Measurements from ENCODE around the gene CDK6. TPM values are rescaled to one million over a fixed set of nuclear protein-coding genes. Genes with fewer than 3 reads are reported as not detected.

The CDK6 gene
- total and polyA plus RNA-seq, 2 of the 8 experiments (the other 6 are each of a cell fraction or from before 2014, with no cell fraction given): 5.9 to 18.9 TPM

DNA sequence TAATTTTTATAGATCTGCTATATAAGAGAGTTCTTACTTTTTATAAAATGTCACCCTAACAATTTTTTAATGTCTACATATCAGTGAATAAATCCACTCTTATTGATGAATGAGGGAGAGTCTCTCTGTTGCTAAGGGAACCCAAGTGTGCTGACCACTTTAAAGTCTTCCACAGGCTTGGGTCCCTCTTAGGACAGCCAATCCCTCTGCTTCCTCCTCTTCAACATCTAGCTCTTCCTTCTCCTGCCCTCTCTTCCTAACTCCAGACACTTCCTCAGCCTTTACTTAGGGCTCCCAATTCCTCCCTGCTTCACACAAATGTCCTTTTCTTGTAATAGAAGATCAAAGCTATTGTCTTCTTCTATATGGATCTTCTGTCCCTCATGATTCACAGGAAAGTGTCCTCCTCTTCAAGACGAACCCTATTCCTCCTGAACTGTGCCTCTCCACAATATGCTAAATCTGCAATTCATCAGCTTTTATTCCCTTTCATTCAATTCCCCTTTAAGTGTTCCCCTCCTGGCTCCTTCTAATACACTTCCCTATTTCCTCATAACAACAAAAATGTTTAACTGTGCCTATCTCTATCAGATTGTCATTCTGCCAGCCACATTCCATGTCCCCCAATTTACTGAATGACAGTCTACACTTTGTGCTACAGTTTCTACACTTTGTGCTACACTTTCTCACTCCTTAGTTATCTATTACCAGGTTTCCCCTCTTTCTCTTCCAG lies 37.7 kb downstream of the CDK6 start (continued):
- TF ChIP-seq, protein P1, sequence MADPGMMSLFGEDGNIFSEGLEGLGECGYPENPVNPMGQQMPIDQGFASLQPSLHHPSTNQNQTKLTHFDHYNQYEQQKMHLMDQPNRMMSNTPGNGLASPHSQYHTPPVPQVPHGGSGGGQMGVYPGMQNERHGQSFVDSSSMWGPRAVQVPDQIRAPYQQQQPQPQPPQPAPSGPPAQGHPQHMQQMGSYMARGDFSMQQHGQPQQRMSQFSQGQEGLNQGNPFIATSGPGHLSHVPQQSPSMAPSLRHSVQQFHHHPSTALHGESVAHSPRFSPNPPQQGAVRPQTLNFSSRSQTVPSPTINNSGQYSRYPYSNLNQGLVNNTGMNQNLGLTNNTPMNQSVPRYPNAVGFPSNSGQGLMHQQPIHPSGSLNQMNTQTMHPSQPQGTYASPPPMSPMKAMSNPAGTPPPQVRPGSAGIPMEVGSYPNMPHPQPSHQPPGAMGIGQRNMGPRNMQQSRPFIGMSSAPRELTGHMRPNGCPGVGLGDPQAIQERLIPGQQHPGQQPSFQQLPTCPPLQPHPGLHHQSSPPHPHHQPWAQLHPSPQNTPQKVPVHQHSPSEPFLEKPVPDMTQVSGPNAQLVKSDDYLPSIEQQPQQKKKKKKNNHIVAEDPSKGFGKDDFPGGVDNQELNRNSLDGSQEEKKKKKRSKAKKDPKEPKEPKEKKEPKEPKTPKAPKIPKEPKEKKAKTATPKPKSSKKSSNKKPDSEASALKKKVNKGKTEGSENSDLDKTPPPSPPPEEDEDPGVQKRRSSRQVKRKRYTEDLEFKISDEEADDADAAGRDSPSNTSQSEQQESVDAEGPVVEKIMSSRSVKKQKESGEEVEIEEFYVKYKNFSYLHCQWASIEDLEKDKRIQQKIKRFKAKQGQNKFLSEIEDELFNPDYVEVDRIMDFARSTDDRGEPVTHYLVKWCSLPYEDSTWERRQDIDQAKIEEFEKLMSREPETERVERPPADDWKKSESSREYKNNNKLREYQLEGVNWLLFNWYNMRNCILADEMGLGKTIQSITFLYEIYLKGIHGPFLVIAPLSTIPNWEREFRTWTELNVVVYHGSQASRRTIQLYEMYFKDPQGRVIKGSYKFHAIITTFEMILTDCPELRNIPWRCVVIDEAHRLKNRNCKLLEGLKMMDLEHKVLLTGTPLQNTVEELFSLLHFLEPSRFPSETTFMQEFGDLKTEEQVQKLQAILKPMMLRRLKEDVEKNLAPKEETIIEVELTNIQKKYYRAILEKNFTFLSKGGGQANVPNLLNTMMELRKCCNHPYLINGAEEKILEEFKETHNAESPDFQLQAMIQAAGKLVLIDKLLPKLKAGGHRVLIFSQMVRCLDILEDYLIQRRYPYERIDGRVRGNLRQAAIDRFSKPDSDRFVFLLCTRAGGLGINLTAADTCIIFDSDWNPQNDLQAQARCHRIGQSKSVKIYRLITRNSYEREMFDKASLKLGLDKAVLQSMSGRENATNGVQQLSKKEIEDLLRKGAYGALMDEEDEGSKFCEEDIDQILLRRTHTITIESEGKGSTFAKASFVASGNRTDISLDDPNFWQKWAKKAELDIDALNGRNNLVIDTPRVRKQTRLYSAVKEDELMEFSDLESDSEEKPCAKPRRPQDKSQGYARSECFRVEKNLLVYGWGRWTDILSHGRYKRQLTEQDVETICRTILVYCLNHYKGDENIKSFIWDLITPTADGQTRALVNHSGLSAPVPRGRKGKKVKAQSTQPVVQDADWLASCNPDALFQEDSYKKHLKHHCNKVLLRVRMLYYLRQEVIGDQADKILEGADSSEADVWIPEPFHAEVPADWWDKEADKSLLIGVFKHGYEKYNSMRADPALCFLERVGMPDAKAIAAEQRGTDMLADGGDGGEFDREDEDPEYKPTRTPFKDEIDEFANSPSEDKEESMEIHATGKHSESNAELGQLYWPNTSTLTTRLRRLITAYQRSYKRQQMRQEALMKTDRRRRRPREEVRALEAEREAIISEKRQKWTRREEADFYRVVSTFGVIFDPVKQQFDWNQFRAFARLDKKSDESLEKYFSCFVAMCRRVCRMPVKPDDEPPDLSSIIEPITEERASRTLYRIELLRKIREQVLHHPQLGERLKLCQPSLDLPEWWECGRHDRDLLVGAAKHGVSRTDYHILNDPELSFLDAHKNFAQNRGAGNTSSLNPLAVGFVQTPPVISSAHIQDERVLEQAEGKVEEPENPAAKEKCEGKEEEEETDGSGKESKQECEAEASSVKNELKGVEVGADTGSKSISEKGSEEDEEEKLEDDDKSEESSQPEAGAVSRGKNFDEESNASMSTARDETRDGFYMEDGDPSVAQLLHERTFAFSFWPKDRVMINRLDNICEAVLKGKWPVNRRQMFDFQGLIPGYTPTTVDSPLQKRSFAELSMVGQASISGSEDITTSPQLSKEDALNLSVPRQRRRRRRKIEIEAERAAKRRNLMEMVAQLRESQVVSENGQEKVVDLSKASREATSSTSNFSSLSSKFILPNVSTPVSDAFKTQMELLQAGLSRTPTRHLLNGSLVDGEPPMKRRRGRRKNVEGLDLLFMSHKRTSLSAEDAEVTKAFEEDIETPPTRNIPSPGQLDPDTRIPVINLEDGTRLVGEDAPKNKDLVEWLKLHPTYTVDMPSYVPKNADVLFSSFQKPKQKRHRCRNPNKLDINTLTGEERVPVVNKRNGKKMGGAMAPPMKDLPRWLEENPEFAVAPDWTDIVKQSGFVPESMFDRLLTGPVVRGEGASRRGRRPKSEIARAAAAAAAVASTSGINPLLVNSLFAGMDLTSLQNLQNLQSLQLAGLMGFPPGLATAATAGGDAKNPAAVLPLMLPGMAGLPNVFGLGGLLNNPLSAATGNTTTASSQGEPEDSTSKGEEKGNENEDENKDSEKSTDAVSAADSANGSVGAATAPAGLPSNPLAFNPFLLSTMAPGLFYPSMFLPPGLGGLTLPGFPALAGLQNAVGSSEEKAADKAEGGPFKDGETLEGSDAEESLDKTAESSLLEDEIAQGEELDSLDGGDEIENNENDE (IDR thresholded peaks at IDR 0.05; ENCODE audit: insufficient replicate concordance, low read length): no peak
- TF ChIP-seq EZH2 (IDR thresholded peaks at IDR 0.05; ENCODE audit: low read depth, low read length, severe bottlenecking): no peak
- TF ChIP-seq TBP (IDR thresholded peaks at IDR 0.05; ENCODE audit: low read depth, low read length): no peak
- TF ChIP-seq EP300 (IDR thresholded peaks at IDR 0.05; ENCODE audit: borderline replicate concordance in 1 of 2, low read depth in 2 of 2, low read length in 2 of 2): no peak
- TF ChIP-seq TAF7 (optimal IDR thresholded peaks at IDR 0.05; ENCODE audit: borderline replicate concordance, low read depth, low read length): no peak
- TF ChIP-seq ASH2L (IDR thresholded peaks at IDR 0.05; ENCODE audit: low read length): no peak
- no peak for TF ChIP-seq SAP30 (IDR thresholded peaks at IDR 0.05; ENCODE audit: insufficient read depth, insufficient replicate concordance, low read length)
- no peak for TF ChIP-seq MAFK (IDR thresholded peaks at IDR 0.05; ENCODE audit: low read depth, low read length)

All from H1 (cell line).